WTC11 (cell line): ENCODE results near the gene ANO1. TPM values are rescaled to one million over a fixed set of nuclear protein-coding genes. Genes with fewer than 3 reads are reported as not detected.

Source experiments
- CBFB ChIP-seq: sonication (generic); formaldehyde crosslinking; IDR thresholded peaks from 2 replicates; pipeline ENCODE4 v1.8.1; 2022; ENCODE audit warnings: mild to moderate bottlenecking, low read depth, missing genetic modification reagents
- CREB1 ChIP-seq: sonication (generic); formaldehyde crosslinking; IDR thresholded peaks from 2 replicates; pipeline ENCODE4 v1.8.0; 2023; ENCODE audit warnings: mild to moderate bottlenecking, missing genetic modification reagents
- ESRRA ChIP-seq: sonication (generic); formaldehyde crosslinking; IDR thresholded peaks from 2 replicates; pipeline ENCODE4 v1.8.1; 2022; ENCODE audit warnings: mild to moderate bottlenecking, missing genetic modification reagents, borderline replicate concordance
- FOXP1 ChIP-seq: sonication (generic); formaldehyde crosslinking; IDR thresholded peaks from 2 replicates; pipeline ENCODE4 v1.8.0; 2022; ENCODE audit warnings: missing genetic modification reagents, mild to moderate bottlenecking, moderate library complexity, borderline replicate concordance
- HMGA2 ChIP-seq: fragments of 250-450 bp; sonication (Bioruptor Pico); IDR thresholded peaks from 2 replicates; pipeline ENCODE4 v1.4.0; 2021; ENCODE audit warnings: mild to moderate bottlenecking, moderate library complexity
- JAZF1 ChIP-seq: fragments of 250-450 bp; sonication (Bioruptor Pico); IDR thresholded peaks from 2 replicates; pipeline ENCODE4 v1.9.0; 2021; ENCODE audit warnings: moderate library complexity, mild to moderate bottlenecking, inconsistent platforms
- PRRX2 ChIP-seq: fragments of 250-450 bp; sonication (Bioruptor Pico); IDR thresholded peaks from 2 replicates; pipeline ENCODE4 v1.8.0; 2021; ENCODE audit warnings: mild to moderate bottlenecking
- RELA ChIP-seq: sonication (generic); formaldehyde crosslinking; IDR thresholded peaks from 2 replicates; pipeline ENCODE4 v1.8.1; 2022; ENCODE audit warnings: missing genetic modification reagents, mild to moderate bottlenecking, borderline replicate concordance
- ZNF121 ChIP-seq: sonication (generic); formaldehyde crosslinking; IDR thresholded peaks from 2 replicates; pipeline ENCODE4 v1.8.0; 2023; ENCODE audit warnings: missing genetic modification reagents
- ZNF138 ChIP-seq: sonication (generic); formaldehyde crosslinking; conservative IDR thresholded peaks from 2 replicates; pipeline ENCODE4 v1.8.1; 2022; ENCODE audit warnings: mild to moderate bottlenecking, moderate library complexity, missing genetic modification reagents
- ZNF219 ChIP-seq: sonication (generic); formaldehyde crosslinking; IDR thresholded peaks from 2 replicates; pipeline ENCODE4 v1.8.0; 2023; ENCODE audit warnings: missing genetic modification reagents, mild to moderate bottlenecking, borderline replicate concordance
- ZNF423 ChIP-seq: fragments of 250-450 bp; sonication (Bioruptor Pico); IDR thresholded peaks from 2 replicates; pipeline ENCODE4 v2.1.2; 2022; ENCODE audit warnings: mild to moderate bottlenecking, moderate library complexity
- total RNA-seq: library from RNA; stranded (reverse); gene quantifications from 3 replicates; pipeline ENCODE4 v1.2.3, GENCODE V29; 2021
- TF ChIP-seq, protein P1 (sequence below): sonication (generic); formaldehyde crosslinking; IDR thresholded peaks from 2 replicates; pipeline ENCODE4 v1.8.1; 2022; ENCODE audit warnings: low read depth, missing genetic modification reagents, borderline replicate concordance
- TF ChIP-seq, protein P2 (sequence below): sonication (generic); formaldehyde crosslinking; IDR thresholded peaks from 2 replicates; pipeline ENCODE4 v1.8.1; 2022; ENCODE audit warnings: mild to moderate bottlenecking, missing genetic modification reagents, moderate library complexity, borderline replicate concordance
- TF ChIP-seq, protein P3 (sequence below): fragments of 250-450 bp; sonication (Bioruptor Pico); IDR thresholded peaks from 2 replicates; pipeline ENCODE4 v2.1.2; 2022; ENCODE audit warnings: mild to moderate bottlenecking, moderate library complexity
- TF ChIP-seq, protein P4 (sequence below): sonication (generic); formaldehyde crosslinking; IDR thresholded peaks from 2 replicates; pipeline ENCODE4 v1.8.1; 2022; ENCODE audit warnings: mild to moderate bottlenecking, moderate library complexity, missing genetic modification reagents
- TF ChIP-seq, protein P5 (sequence below): fragments of 250-450 bp; sonication (Bioruptor Pico); IDR thresholded peaks from 2 replicates; pipeline ENCODE4 v1.9.0; 2021; ENCODE audit warnings: mild to moderate bottlenecking
- TF ChIP-seq, protein P6 (sequence below): sonication (generic); formaldehyde crosslinking; IDR thresholded peaks from 2 replicates; pipeline ENCODE4 v1.8.0; 2023; ENCODE audit warnings: mild to moderate bottlenecking, missing genetic modification reagents
- TF ChIP-seq, protein P7 (sequence below): sonication (generic); formaldehyde crosslinking; IDR thresholded peaks from 2 replicates; pipeline ENCODE4 v1.8.1; 2023; ENCODE audit warnings: mild to moderate bottlenecking, moderate library complexity, missing genetic modification reagents
- TF ChIP-seq, protein P8 (sequence below): fragments of 200-600 bp; IDR thresholded peaks from 2 replicates; pipeline ENCODE4 v1.8.0; 2022; ENCODE audit warnings: antibody characterized with exemption
- TF ChIP-seq, protein P9 (sequence below): sonication (generic); formaldehyde crosslinking; IDR thresholded peaks from 2 replicates; pipeline ENCODE4 v1.8.0; 2023; ENCODE audit warnings: missing genetic modification reagents
- TF ChIP-seq, protein P10 (sequence below): fragments of 250-450 bp; sonication (Bioruptor Pico); IDR thresholded peaks from 2 replicates; pipeline ENCODE4 v1.9.0; 2021; ENCODE audit warnings: mild to moderate bottlenecking, borderline replicate concordance

ANO1 gene
- total RNA-seq, 1 experiment from 2014 or later, result 4.1 TPM

DNA sequence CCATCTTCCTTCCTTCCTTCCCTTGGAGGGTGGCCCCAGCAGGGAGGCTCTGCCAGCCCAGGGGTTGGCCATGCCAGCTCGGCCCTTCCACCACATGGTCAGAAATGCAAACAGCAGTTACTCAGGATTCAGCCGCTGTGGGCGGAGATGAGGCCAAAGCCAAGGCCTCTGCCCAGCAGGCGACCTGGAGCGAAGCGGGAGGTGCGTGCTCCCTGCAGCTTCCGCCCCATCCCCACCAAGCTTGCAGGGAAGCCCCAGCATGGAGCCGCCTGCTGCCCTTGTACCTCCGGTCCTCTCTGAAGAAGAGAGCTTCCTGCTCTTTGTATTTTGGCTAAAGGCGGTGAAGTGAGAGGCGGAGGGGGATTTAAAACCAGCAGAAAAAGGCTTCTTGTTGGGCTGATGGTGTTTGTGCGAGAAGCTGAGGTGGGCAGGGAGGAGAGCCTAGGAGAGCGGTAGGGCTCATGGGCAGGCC is 50.4 kb downstream of the ANO1 start (continued):
- TF ChIP-seq, protein P1, sequence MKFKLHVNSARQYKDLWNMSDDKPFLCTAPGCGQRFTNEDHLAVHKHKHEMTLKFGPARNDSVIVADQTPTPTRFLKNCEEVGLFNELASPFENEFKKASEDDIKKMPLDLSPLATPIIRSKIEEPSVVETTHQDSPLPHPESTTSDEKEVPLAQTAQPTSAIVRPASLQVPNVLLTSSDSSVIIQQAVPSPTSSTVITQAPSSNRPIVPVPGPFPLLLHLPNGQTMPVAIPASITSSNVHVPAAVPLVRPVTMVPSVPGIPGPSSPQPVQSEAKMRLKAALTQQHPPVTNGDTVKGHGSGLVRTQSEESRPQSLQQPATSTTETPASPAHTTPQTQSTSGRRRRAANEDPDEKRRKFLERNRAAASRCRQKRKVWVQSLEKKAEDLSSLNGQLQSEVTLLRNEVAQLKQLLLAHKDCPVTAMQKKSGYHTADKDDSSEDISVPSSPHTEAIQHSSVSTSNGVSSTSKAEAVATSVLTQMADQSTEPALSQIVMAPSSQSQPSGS (CRISPR knock-in tag), result no peak
- TF ChIP-seq, protein P2, sequence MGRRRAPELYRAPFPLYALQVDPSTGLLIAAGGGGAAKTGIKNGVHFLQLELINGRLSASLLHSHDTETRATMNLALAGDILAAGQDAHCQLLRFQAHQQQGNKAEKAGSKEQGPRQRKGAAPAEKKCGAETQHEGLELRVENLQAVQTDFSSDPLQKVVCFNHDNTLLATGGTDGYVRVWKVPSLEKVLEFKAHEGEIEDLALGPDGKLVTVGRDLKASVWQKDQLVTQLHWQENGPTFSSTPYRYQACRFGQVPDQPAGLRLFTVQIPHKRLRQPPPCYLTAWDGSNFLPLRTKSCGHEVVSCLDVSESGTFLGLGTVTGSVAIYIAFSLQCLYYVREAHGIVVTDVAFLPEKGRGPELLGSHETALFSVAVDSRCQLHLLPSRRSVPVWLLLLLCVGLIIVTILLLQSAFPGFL (CRISPR knock-in tag), result no peak
- TF ChIP-seq CREB1 (CRISPR knock-in tag) (peak; percentile 51; the same call in 1 of the 2 replicates), RELA (no peak), PRRX2 (CRISPR knock-in tag) (no peak), CBFB (CRISPR knock-in tag) (0 out of 2 replicates have a peak, but pooled peaks have one; percentile 46), FOXP1 (CRISPR knock-in tag) (peak; percentile 64), ZNF121 (CRISPR knock-in tag) (no peak), HMGA2 (CRISPR knock-in tag) (no peak), ZNF219 (CRISPR knock-in tag) (peak; percentile 68; the same call in 1 of the 2 replicates), JAZF1 (CRISPR knock-in tag) (no peak), ZNF138 (CRISPR knock-in tag) (no peak; the same call in 1 of the 2 replicates), ZNF423 (CRISPR knock-in tag) (peak; percentile 100), ESRRA (CRISPR knock-in tag) (no peak)
- TF ChIP-seq, protein P3, sequence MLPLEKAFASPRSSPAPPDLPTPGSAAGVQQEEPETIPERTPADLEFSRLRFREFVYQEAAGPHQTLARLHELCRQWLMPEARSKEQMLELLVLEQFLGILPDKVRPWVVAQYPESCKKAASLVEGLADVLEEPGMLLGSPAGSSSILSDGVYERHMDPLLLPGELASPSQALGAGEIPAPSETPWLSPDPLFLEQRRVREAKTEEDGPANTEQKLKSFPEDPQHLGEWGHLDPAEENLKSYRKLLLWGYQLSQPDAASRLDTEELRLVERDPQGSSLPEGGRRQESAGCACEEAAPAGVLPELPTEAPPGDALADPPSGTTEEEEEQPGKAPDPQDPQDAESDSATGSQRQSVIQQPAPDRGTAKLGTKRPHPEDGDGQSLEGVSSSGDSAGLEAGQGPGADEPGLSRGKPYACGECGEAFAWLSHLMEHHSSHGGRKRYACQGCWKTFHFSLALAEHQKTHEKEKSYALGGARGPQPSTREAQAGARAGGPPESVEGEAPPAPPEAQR (CRISPR knock-in tag), result no peak
- TF ChIP-seq, protein P4, sequence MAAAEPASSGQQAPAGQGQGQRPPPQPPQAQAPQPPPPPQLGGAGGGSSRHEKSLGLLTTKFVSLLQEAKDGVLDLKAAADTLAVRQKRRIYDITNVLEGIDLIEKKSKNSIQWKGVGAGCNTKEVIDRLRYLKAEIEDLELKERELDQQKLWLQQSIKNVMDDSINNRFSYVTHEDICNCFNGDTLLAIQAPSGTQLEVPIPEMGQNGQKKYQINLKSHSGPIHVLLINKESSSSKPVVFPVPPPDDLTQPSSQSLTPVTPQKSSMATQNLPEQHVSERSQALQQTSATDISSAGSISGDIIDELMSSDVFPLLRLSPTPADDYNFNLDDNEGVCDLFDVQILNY (CRISPR knock-in tag), result no peak
- TF ChIP-seq, protein P5, sequence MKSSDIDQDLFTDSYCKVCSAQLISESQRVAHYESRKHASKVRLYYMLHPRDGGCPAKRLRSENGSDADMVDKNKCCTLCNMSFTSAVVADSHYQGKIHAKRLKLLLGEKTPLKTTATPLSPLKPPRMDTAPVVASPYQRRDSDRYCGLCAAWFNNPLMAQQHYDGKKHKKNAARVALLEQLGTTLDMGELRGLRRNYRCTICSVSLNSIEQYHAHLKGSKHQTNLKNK (CRISPR knock-in tag), result no peak
- TF ChIP-seq, protein P6, sequence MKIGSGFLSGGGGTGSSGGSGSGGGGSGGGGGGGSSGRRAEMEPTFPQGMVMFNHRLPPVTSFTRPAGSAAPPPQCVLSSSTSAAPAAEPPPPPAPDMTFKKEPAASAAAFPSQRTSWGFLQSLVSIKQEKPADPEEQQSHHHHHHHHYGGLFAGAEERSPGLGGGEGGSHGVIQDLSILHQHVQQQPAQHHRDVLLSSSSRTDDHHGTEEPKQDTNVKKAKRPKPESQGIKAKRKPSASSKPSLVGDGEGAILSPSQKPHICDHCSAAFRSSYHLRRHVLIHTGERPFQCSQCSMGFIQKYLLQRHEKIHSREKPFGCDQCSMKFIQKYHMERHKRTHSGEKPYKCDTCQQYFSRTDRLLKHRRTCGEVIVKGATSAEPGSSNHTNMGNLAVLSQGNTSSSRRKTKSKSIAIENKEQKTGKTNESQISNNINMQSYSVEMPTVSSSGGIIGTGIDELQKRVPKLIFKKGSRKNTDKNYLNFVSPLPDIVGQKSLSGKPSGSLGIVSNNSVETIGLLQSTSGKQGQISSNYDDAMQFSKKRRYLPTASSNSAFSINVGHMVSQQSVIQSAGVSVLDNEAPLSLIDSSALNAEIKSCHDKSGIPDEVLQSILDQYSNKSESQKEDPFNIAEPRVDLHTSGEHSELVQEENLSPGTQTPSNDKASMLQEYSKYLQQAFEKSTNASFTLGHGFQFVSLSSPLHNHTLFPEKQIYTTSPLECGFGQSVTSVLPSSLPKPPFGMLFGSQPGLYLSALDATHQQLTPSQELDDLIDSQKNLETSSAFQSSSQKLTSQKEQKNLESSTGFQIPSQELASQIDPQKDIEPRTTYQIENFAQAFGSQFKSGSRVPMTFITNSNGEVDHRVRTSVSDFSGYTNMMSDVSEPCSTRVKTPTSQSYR (CRISPR knock-in tag), result no peak
- TF ChIP-seq, protein P7, sequence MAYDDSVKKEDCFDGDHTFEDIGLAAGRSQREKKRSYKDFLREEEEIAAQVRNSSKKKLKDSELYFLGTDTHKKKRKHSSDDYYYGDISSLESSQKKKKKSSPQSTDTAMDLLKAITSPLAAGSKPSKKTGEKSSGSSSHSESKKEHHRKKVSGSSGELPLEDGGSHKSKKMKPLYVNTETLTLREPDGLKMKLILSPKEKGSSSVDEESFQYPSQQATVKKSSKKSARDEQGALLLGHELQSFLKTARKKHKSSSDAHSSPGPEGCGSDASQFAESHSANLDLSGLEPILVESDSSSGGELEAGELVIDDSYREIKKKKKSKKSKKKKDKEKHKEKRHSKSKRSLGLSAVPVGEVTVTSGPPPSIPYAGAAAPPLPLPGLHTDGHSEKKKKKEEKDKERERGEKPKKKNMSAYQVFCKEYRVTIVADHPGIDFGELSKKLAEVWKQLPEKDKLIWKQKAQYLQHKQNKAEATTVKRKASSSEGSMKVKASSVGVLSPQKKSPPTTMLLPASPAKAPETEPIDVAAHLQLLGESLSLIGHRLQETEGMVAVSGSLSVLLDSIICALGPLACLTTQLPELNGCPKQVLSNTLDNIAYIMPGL, result no peak
- TF ChIP-seq, protein P8, sequence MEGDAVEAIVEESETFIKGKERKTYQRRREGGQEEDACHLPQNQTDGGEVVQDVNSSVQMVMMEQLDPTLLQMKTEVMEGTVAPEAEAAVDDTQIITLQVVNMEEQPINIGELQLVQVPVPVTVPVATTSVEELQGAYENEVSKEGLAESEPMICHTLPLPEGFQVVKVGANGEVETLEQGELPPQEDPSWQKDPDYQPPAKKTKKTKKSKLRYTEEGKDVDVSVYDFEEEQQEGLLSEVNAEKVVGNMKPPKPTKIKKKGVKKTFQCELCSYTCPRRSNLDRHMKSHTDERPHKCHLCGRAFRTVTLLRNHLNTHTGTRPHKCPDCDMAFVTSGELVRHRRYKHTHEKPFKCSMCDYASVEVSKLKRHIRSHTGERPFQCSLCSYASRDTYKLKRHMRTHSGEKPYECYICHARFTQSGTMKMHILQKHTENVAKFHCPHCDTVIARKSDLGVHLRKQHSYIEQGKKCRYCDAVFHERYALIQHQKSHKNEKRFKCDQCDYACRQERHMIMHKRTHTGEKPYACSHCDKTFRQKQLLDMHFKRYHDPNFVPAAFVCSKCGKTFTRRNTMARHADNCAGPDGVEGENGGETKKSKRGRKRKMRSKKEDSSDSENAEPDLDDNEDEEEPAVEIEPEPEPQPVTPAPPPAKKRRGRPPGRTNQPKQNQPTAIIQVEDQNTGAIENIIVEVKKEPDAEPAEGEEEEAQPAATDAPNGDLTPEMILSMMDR, result no peak
- TF ChIP-seq, protein P9, sequence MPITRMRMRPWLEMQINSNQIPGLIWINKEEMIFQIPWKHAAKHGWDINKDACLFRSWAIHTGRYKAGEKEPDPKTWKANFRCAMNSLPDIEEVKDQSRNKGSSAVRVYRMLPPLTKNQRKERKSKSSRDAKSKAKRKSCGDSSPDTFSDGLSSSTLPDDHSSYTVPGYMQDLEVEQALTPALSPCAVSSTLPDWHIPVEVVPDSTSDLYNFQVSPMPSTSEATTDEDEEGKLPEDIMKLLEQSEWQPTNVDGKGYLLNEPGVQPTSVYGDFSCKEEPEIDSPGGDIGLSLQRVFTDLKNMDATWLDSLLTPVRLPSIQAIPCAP (CRISPR knock-in tag), result no peak
- TF ChIP-seq, protein P10, sequence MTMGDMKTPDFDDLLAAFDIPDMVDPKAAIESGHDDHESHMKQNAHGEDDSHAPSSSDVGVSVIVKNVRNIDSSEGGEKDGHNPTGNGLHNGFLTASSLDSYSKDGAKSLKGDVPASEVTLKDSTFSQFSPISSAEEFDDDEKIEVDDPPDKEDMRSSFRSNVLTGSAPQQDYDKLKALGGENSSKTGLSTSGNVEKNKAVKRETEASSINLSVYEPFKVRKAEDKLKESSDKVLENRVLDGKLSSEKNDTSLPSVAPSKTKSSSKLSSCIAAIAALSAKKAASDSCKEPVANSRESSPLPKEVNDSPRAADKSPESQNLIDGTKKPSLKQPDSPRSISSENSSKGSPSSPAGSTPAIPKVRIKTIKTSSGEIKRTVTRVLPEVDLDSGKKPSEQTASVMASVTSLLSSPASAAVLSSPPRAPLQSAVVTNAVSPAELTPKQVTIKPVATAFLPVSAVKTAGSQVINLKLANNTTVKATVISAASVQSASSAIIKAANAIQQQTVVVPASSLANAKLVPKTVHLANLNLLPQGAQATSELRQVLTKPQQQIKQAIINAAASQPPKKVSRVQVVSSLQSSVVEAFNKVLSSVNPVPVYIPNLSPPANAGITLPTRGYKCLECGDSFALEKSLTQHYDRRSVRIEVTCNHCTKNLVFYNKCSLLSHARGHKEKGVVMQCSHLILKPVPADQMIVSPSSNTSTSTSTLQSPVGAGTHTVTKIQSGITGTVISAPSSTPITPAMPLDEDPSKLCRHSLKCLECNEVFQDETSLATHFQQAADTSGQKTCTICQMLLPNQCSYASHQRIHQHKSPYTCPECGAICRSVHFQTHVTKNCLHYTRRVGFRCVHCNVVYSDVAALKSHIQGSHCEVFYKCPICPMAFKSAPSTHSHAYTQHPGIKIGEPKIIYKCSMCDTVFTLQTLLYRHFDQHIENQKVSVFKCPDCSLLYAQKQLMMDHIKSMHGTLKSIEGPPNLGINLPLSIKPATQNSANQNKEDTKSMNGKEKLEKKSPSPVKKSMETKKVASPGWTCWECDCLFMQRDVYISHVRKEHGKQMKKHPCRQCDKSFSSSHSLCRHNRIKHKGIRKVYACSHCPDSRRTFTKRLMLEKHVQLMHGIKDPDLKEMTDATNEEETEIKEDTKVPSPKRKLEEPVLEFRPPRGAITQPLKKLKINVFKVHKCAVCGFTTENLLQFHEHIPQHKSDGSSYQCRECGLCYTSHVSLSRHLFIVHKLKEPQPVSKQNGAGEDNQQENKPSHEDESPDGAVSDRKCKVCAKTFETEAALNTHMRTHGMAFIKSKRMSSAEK (CRISPR knock-in tag), result 0 out of 2 replicates have a peak, but pooled peaks have one; percentile 21
